Measurements from ENCODE around the gene MZT2A.
A peak's percentile ranks its signal among the peaks of the same experiment; 100 is the strongest.
"Not testable (repeated sequence)": the region's sequence is repeated elsewhere in the genome, so short reads cannot be mapped to it uniquely, and the experiment has no call there.

The MZT2A gene, protein sequence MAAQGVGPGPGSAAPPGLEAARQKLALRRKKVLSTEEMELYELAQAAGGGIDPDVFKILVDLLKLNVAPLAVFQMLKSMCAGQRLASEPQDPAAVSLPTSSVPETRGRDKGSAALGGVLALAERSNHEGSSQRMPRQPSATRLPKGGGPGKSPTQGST

GRCh38 chr2:131492015-131492417 lies at the start of gene MZT2A:
MZT2A (minus strand) TSS chr2:131492397; CDS start chr2:131492376, 21 bp downstream.
- DNase-seq (ENCODE audit: low read depth): not testable (repeated sequence)
- H3K4me3 ChIP-seq (ENCODE audit: low read depth, low read length): peak within 1 kb of the TSS; percentile 97

DNA sequence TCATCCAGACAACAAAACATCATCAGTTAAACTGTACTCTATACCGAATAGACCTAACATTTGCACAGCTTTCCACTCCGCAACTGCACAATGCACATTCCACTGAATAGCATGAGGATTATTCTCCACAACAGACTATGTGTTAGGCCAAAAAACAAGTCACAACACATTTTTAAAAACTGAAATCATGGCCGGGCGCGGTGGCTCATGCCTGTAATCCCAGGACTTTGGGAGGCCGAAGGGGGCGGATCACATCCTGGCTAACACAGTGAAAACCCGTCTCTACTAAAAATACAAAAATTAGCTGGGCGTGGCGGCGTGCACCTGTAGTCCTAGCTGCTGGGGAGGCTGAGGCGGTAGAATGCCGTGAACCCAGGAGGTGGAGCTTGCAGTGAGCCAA lies 46.7 kb upstream of the MZT2A start:
- DNase-seq (ENCODE audit: low read depth); H3K4me3 ChIP-seq (ENCODE audit: low read depth, low read length): not testable (repeated sequence)

- DNase-seq (ENCODE audit: low read depth); H3K4me3 ChIP-seq (ENCODE audit: low read depth, low read length): not testable (repeated sequence)
These were observed 44.6 kb upstream of the MZT2A start for GRCh38 chr2:131536841-131537240.

GRCh38 chr2:131535951-131536826 lies 44.0 kb upstream of the MZT2A start:
- not testable (repeated sequence) for DNase-seq (ENCODE audit: low read depth); H3K4me3 ChIP-seq (ENCODE audit: low read depth, low read length)

GRCh38 chr2:131535526-131535925 lies 43.3 kb upstream of the MZT2A start:
- TF ChIP-seq, protein P1, sequence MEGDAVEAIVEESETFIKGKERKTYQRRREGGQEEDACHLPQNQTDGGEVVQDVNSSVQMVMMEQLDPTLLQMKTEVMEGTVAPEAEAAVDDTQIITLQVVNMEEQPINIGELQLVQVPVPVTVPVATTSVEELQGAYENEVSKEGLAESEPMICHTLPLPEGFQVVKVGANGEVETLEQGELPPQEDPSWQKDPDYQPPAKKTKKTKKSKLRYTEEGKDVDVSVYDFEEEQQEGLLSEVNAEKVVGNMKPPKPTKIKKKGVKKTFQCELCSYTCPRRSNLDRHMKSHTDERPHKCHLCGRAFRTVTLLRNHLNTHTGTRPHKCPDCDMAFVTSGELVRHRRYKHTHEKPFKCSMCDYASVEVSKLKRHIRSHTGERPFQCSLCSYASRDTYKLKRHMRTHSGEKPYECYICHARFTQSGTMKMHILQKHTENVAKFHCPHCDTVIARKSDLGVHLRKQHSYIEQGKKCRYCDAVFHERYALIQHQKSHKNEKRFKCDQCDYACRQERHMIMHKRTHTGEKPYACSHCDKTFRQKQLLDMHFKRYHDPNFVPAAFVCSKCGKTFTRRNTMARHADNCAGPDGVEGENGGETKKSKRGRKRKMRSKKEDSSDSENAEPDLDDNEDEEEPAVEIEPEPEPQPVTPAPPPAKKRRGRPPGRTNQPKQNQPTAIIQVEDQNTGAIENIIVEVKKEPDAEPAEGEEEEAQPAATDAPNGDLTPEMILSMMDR (IDR thresholded peaks at IDR 0.05; ENCODE audit: control insufficient read depth, extremely low read depth, insufficient read depth): no peak
- DNase-seq (ENCODE audit: low read depth): no peak

DNA sequence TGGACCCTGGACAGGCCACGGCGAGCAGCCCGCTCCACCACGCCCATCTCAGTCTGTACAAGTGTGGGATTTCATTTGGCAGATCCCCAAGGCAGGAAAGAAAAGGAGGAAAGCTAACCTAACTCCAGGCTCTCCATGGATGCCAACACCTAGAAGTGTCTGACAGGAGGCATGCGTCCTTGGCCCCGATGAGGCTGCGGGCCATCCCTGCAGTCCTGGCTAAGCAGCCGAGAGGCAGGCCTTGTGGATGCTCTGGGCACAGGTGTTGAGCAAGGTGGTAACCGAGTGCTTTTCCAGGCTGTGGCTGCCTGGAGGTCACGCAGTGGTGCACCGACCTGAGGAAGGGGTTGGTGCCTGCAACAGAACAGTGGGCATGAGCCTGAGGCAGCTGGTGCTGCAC lies 42.8 kb upstream of the MZT2A start:
- H3K4me3 ChIP-seq (ENCODE audit: low read depth, low read length); DNase-seq (ENCODE audit: low read depth): not testable (repeated sequence)

More at GRCh38 chr2:131535526-131535925, 43.3 kb upstream of the MZT2A start:
- no peak overlapping the region for H3K4me3 ChIP-seq (ENCODE audit: low read depth, low read length)

DNA sequence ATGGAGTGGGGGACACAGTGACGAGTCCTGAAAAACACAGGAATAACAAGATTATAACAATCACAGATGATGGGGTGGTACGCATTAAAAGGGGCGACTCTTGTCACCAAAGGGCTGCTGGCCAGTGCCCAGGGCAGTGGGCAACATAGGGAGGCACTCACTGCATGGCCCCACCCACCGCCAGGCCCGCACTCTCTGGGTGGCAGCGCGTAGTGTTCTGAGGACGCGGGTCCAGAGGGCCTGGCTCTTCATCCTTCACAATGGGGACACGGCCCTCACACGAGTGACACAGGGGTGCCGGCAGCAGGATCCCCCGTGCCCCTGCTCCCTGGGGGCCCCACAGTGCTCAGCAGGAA lies 42.1 kb upstream of the MZT2A start:
- not testable (repeated sequence) for DNase-seq (ENCODE audit: low read depth); H3K4me3 ChIP-seq (ENCODE audit: low read depth, low read length)

GRCh38 chr2:131533609-131534316 lies 41.6 kb upstream of the MZT2A start:
- DNase-seq (ENCODE audit: low read depth): peak; percentile 25
- H3K4me3 ChIP-seq (ENCODE audit: low read depth, low read length): not testable (repeated sequence)

DNA sequence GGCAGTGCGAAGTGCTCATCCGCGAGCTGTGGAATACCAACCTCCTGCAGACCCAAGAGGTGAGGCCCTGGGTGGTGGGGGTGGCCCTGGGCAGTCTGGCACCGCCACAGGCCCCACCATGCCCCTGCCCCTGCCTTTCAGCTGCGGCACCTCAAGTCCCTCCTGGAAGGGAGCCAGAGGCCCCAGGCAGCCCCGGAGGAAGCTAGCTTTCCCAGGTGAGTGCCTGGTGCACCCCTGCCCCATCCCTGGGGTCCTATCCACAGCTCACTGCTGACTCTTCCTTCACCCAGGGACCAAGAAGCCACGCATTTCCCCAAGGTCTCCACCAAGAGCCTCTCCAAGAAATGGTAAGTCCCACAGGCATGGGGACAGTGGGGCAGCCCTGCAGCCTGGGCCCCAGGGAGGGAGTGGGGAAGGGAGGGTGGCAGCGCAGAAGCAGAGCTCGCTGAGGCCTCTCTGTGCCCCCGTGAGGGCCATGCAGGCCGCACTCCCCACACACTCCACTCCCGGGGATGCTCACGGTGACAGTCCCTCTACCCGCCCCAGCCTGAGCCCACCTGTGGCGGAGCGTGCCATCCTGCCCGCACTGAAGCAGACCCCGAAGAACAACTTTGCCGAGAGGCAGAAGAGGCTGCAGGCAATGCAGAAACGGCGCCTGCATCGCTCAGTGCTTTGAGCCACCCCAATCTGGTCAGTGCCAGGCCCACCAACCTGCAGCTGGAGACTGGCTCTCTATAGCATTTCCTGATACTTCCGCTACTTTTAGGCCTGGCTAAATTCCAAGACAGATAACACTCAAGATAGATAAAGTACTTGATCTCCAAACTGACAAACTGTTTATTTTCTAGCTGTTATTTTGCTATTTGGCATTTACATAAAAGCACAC lies 40.8 kb upstream of the MZT2A start:
- DNase-seq (ENCODE audit: low read depth): peak; percentile 3
- not testable (repeated sequence) for H3K4me3 ChIP-seq (ENCODE audit: low read depth, low read length)

GRCh38 chr2:131531547-131532185 lies 39.5 kb upstream of the MZT2A start:
- DNase-seq (ENCODE audit: low read depth); H3K4me3 ChIP-seq (ENCODE audit: low read depth, low read length): not testable (repeated sequence)

GRCh38 chr2:131530626-131531344 lies 38.6 kb upstream of the MZT2A start:
- not testable (repeated sequence) for DNase-seq (ENCODE audit: low read depth)

DNA sequence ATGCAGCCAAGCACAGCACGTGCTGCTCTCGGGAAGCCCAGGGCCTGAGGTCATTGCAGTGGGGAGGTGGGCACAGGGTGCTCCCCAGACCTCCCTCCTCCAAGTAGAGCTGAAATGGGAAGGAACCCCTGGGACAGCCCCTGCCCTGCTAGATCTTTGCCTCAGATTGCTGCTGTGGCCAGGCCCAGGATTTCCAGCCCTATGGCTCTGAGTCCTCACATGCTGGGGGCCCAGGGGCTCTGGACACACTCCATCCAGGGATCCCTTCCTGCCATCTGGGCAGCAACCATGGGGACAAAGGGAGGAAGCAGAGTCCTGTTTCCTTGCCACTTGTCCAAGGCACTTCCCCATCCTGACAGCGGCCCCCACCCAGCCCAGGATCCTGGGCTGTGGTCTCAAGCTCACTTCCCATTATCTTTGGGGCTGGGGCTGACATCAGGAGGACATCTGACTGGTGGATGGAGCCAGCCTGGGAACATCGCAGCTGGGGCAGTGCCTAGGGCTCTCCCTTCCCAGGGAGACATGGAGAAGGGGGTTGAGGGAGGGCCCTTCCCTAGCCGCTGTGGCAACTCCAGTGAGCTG lies 37.8 kb upstream of the MZT2A start:
- not testable (repeated sequence) for H3K4me3 ChIP-seq (ENCODE audit: low read depth, low read length)

More at GRCh38 chr2:131530626-131531344, 38.6 kb upstream of the MZT2A start:
- not testable (repeated sequence) for H3K4me3 ChIP-seq (ENCODE audit: low read depth, low read length)

DNA sequence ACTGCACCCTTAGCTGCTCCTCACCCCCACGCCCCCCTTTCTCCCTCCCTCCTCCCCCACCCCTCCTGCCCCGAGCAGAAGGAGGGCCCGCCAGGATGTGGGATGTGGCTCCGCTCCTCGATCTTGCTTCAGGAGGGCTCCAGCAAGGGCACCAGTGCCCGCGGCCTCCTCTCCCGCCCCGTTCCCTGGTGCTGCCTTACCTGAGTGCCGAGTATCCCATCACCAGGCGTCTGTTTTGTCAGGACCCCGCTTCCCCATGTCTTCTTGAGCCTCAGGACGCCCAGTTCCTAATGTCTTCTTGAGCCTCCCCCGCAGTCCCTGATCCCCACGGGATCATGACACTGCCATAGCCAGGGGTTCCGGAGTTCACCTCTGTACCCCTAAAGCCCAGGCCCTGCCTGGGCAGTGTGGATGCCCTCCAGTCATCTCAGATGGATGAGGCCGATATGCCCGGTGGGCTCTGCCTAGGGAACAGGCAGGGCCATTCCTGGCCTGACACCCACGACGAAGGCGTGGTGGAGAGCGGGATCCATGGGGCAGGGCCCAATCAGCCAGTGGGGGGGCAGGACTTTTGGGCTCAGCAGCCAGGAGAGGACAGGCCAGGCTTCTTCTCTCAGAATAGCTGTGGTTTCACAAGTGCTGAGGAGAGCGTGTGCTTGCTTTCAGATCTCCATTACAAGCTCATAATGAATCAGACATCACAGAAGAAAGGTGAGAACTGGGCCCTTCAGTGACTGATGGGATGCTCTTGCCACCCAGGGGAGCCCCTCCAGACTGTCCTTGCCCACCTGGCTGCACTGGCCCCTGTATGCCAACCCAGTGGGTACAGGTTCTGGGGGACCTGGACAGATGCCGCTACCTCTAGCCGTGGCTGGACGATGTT lies 37.0 kb upstream of the MZT2A start:
- not testable (repeated sequence) for DNase-seq (ENCODE audit: low read depth); H3K4me3 ChIP-seq (ENCODE audit: low read depth, low read length)

More for the DNA sequence above, 37.8 kb upstream of the MZT2A start:
- not testable (repeated sequence) for DNase-seq (ENCODE audit: low read depth)

GRCh38 chr2:131527131-131528001 lies 35.2 kb upstream of the MZT2A start, which contains the start of gene CCDC74A:
CCDC74A (plus strand) TSS chr2:131527888; CDS start chr2:131527971, 83 bp downstream.
- DNase-seq (ENCODE audit: low read depth): not testable (repeated sequence)
- H3K4me3 ChIP-seq (ENCODE audit: low read depth, low read length): peak within 1 kb of the TSS; percentile 18; the same call in 1 of the 2 replicates

Measured in LNCaP clone FGC (cell line).